Glutamatergic neuron (in vitro differentiated cells): ENCODE results near the gene UBN1. TPM values are rescaled to one million over a fixed set of nuclear protein-coding genes. Genes with fewer than 3 reads are reported as not detected.
"Not testable (repeated sequence)": the region's sequence is repeated elsewhere in the genome, so short reads cannot be mapped to it uniquely, and the experiment has no call there.

Source experiments
- DNase-seq: peaks from one replicate; pipeline ENCODE4 v3.0.0; 2022
- H3K27ac Mint-ChIP-seq: one replicate; pipeline ENCODE4 v1.8.0; 2020; ENCODE audit warnings: mild to moderate bottlenecking, mixed read lengths, inconsistent platforms; ENCODE audit not compliant: unreplicated experiment
- H3K27me3 Mint-ChIP-seq: one replicate; pipeline ENCODE4 v1.8.0; 2020; ENCODE audit warnings: mild to moderate bottlenecking, moderate library complexity, mixed read lengths, inconsistent platforms; ENCODE audit not compliant: unreplicated experiment
- H3K36me3 Mint-ChIP-seq: one replicate; pipeline ENCODE4 v1.8.0; 2020; ENCODE audit warnings: mild to moderate bottlenecking, mixed read lengths, inconsistent platforms; ENCODE audit not compliant: unreplicated experiment
- H3K4me1 Mint-ChIP-seq: one replicate; pipeline ENCODE4 v1.8.0; 2020; ENCODE audit warnings: mild to moderate bottlenecking, low read depth, mixed read lengths, inconsistent platforms; ENCODE audit not compliant: unreplicated experiment
- H3K4me3 Mint-ChIP-seq: one replicate; pipeline ENCODE4 v1.8.0; 2020; ENCODE audit warnings: mild to moderate bottlenecking, mixed read lengths, inconsistent platforms; ENCODE audit not compliant: unreplicated experiment
- H3K9me3 Mint-ChIP-seq: one replicate; pipeline ENCODE4 v1.8.0; 2020; ENCODE audit warnings: mild to moderate bottlenecking, moderate library complexity, mixed read lengths, inconsistent platforms; ENCODE audit not compliant: unreplicated experiment
- CTCF ChIP-seq: fragments of 200-600 bp; sonication (generic); IDR thresholded peaks from one replicate; pipeline ENCODE4 v1.5.0; 2021; ENCODE audit not compliant: partially characterized antibody, unreplicated experiment
- total RNA-seq: library from RNA; stranded (reverse); fragmentation: NEBNext Ultra II Directional; extraction: Animal tissue kit (Norgen Biotek cat#: 25700); gene quantifications from one replicate; pipeline ENCODE4 v1.2.1, GENCODE V29; 2021; ENCODE audit not compliant: unreplicated experiment

UBN1 gene
- total RNA-seq, 1 donor from 2014 or later: 34.3 TPM

GRCh38 chr16:4928227-4928626 is 80.9 kb downstream of the UBN1 start:
- DNase-seq: no peak
- Mint-ChIP-seq H3K27ac (no peak overlapping the region), H3K9me3 (peaks cover 3% of the 10 kb centered on the region), H3K4me3 (no peak overlapping the region), H3K4me1 (no peaks in the 10 kb centered on the region), H3K36me3 (peaks cover 8% of the 10 kb centered on the region), H3K27me3 (peaks cover 3% of the 10 kb centered on the region)
- no peak for TF ChIP-seq CTCF

GRCh38 chr16:4929619-4930018 is 82.3 kb downstream of the UBN1 start:
- H3K36me3 Mint-ChIP-seq, H3K27me3 Mint-ChIP-seq, H3K9me3 Mint-ChIP-seq, H3K27ac Mint-ChIP-seq, DNase-seq, H3K4me3 Mint-ChIP-seq, H3K4me1 Mint-ChIP-seq: not testable (repeated sequence)

GRCh38 chr16:4931381-4931780 is 84.1 kb downstream of the UBN1 start:
- Mint-ChIP-seq H3K36me3 (peaks cover 8% of the 10 kb centered on the region), H3K27ac (no peak overlapping the region), H3K9me3 (peaks cover 1% of the 10 kb centered on the region), H3K4me3 (no peak overlapping the region), H3K4me1 (peaks cover 4% of the 10 kb centered on the region), H3K27me3 (peaks cover 4% of the 10 kb centered on the region)
- TF ChIP-seq CTCF: no peak
- DNase-seq: no peak

Other genes starting within 250 kb of the UBN1 start
- 54.6 TPM for gene UBALD1, start 232.6 kb upstream of the UBN1 start, total RNA-seq
- gene MGRN1, start 222.7 kb upstream of the UBN1 start, total RNA-seq: 150 TPM
- gene NUDT16L1, start 153.9 kb upstream of the UBN1 start, total RNA-seq: 34.3 TPM
- gene ANKS3, start 113.2 kb upstream of the UBN1 start, total RNA-seq: 43.5 TPM
- 0.59 TPM for gene DNAAF8, start 112.9 kb upstream of the UBN1 start, total RNA-seq
- gene ZNF500, start 80.3 kb upstream of the UBN1 start, total RNA-seq: 19.8 TPM
- gene SEPTIN12, start 59.1 kb upstream of the UBN1 start, total RNA-seq: 0.96 TPM
- gene SMIM22, start 52.1 kb upstream of the UBN1 start, total RNA-seq: not detected
- gene ROGDI, start 44.8 kb upstream of the UBN1 start, total RNA-seq: 113 TPM
- gene GLYR1, start 193 bp upstream of the UBN1 start, total RNA-seq: 133 TPM
- gene PPL, start 89.7 kb downstream of the UBN1 start, total RNA-seq: 4.7 TPM
- 3.1 TPM for gene SEC14L5, start 110.8 kb downstream of the UBN1 start, total RNA-seq
- gene NAGPA, start 186.5 kb downstream of the UBN1 start, total RNA-seq: 9.7 TPM
- not detected for gene C16orf89, start 218.5 kb downstream of the UBN1 start, total RNA-seq
- gene ALG1, start 224.4 kb downstream of the UBN1 start, total RNA-seq: 18.8 TPM